Endothelial cell of umbilical vein (primary cell): Measurements from ENCODE around the gene REL. TPM values are rescaled to one million over a fixed set of nuclear protein-coding genes. Genes with fewer than 3 reads are reported as not detected.

ENCODE experiments used
- BruUV-seq: library from RNA; stranded (reverse); fragments of 400-500 nt; replicated peaks from 2 replicates; lab custom pipeline; 2021; lab: Mats Ljungman, UMichigan
- CTCF ChIA-PET: fragments of 300-600, 350-600 bp; sonication (Branson Sonifier 250); formaldehyde crosslinking; loops from one replicate; lab custom pipeline; 2021; ENCODE audit warnings: antibody characterized with exemption, inconsistent platforms; lab: Charles Lee
- POLR2A ChIA-PET: fragments of 300-600, 350-600 bp; sonication (Branson Sonifier 250); formaldehyde crosslinking; loops from one replicate; lab custom pipeline; 2021; ENCODE audit warnings: antibody characterized with exemption, inconsistent platforms; lab: Charles Lee
- DNase-seq: peaks from one replicate; pipeline ENCODE4 v3.0.0-alpha.2; 2011; ENCODE audit warnings: low read depth, low spot score
- FAIRE-seq: peaks from 2 replicates; lab custom pipeline; 2011; peaks lifted over from hg19 to GRCh38; lab: Jason Lieb, UNC
- H2AFZ ChIP-seq: 2 replicates; pipeline ENCODE4 v1.6.0; 2012; ENCODE audit warnings: low read depth, low read length, control low read depth, inconsistent platforms
- H3K27ac ChIP-seq: 2 replicates; pipeline ENCODE4 v1.5.1; 2011; ENCODE audit warnings: low read depth, mild to moderate bottlenecking, control low read depth, low read length, moderate library complexity; ENCODE audit not compliant: insufficient read depth
- H3K27me3 ChIP-seq, 2 experiments: 2 replicates each; pipeline versions ENCODE4 v1.6.0 to v1.6.1; 2011; ENCODE audit warnings: low read length in 2 of 2, mixed read lengths in 1 of 2; ENCODE audit not compliant: control insufficient read depth in 2 of 2, insufficient read depth in 2 of 2
- H3K36me3 ChIP-seq, 2 experiments: 2 replicates in 1 of 2; 3 replicates in 1 of 2; pipeline ENCODE4 v1.5.1; 2011; ENCODE audit warnings: low read length in 2 of 2, mild to moderate bottlenecking in 1 of 2, moderate library complexity in 1 of 2; ENCODE audit not compliant: control insufficient read depth in 2 of 2, insufficient read depth in 2 of 2; ENCODE audit errors: extremely low read depth in 1 of 2
- H3K4me1 ChIP-seq: 3 replicates; pipeline ENCODE4 v1.5.1; 2011; ENCODE audit warnings: mild to moderate bottlenecking, low read length; ENCODE audit not compliant: control insufficient read depth, insufficient read depth; ENCODE audit errors: extremely low read depth
- H3K4me2 ChIP-seq: 2 replicates; pipeline ENCODE4 v1.6.1; 2011; ENCODE audit warnings: low read length, control low read depth, mixed read lengths; ENCODE audit not compliant: insufficient read depth
- H3K4me3 ChIP-seq, 3 experiments: fragments of 200-600 bp in 1 of 3; sonication (generic), shearing (Covaris generic) in 1 of 3; replicated peaks in 1 of 3; 2 replicates each; pipeline ENCODE4 v1.5.1; 2011 to 2016; ENCODE audit warnings: control low read depth in 3 of 3, low read length in 3 of 3, mild to moderate bottlenecking in 2 of 3, inconsistent platforms in 1 of 3, low read depth in 1 of 3, moderate library complexity in 1 of 3; ENCODE audit not compliant: insufficient read depth in 1 of 3
- H3K79me2 ChIP-seq: 2 replicates; pipeline ENCODE4 v1.6.0; 2012; ENCODE audit warnings: low read length, inconsistent platforms; ENCODE audit not compliant: control insufficient read depth, insufficient read depth
- H3K9ac ChIP-seq: replicated peaks from 2 replicates; pipeline ENCODE3; 2011; ENCODE audit warnings: low read length, control low read depth; ENCODE audit not compliant: insufficient read depth; ENCODE audit errors: extremely low read depth
- H3K9me1 ChIP-seq: replicated peaks from 3 replicates; pipeline ENCODE4 v1.6.0; 2011; ENCODE audit warnings: mild to moderate bottlenecking, low read length; ENCODE audit not compliant: control insufficient read depth, insufficient read depth; ENCODE audit errors: extremely low read depth
- H3K9me3 ChIP-seq: replicated peaks from 2 replicates; pipeline ENCODE4 v1.5.1; 2012; ENCODE audit warnings: low read length, inconsistent platforms; ENCODE audit not compliant: control insufficient read depth, insufficient read depth
- H4K20me1 ChIP-seq: replicated peaks from 2 replicates; pipeline ENCODE3; 2011; ENCODE audit warnings: mild to moderate bottlenecking, low read length; ENCODE audit not compliant: control insufficient read depth, insufficient read depth; ENCODE audit errors: extremely low read depth
- CTCF ChIP-seq, 2 donors: IDR thresholded peaks; 1 replicate in 1 of 2; 2 replicates in 1 of 2; pipeline ENCODE4 v1.5.1; 2011; ENCODE audit warnings: low read length in 2 of 2, mild to moderate bottlenecking in 2 of 2, moderate library complexity in 2 of 2, control low read depth in 1 of 2, inconsistent platforms in 1 of 2, low read depth in 1 of 2; ENCODE audit not compliant: insufficient read depth in 1 of 2; ENCODE audit errors: extremely low read depth in 1 of 2
- EZH2 ChIP-seq: IDR thresholded peaks from 2 replicates; pipeline ENCODE4 v1.6.1; 2012; ENCODE audit warnings: borderline replicate concordance, low read depth, mild to moderate bottlenecking, moderate library complexity, low read length, inconsistent platforms; ENCODE audit not compliant: severe bottlenecking
- FOS ChIP-seq: IDR thresholded peaks from 2 replicates; pipeline ENCODE4 v1.6.1; 2011; ENCODE audit warnings: mild to moderate bottlenecking, low read length, moderate library complexity, borderline replicate concordance; ENCODE audit not compliant: insufficient read depth
- GATA2 ChIP-seq: IDR thresholded peaks from 2 replicates; pipeline ENCODE4 v1.7.0; 2011; ENCODE audit warnings: low read depth, mild to moderate bottlenecking, moderate library complexity, mixed read lengths, low read length; ENCODE audit not compliant: insufficient read length, insufficient read depth
- JUN ChIP-seq: IDR thresholded peaks from 2 replicates; pipeline ENCODE4 v1.6.1; 2011; ENCODE audit warnings: borderline replicate concordance, low read depth; ENCODE audit not compliant: insufficient read length, insufficient read depth
- MAX ChIP-seq: IDR thresholded peaks from 2 replicates; pipeline ENCODE4 v1.6.1; 2011; ENCODE audit not compliant: insufficient read depth, insufficient read length
- MYC ChIP-seq: IDR thresholded peaks from one replicate; pipeline ENCODE4 v1.6.1; 2011; ENCODE audit warnings: mild to moderate bottlenecking, low read depth, low read length
- POLR2A ChIP-seq: IDR thresholded peaks from 2 replicates; pipeline ENCODE4 v1.6.1; 2012; ENCODE audit warnings: low read depth, mild to moderate bottlenecking, control low read depth, low read length
- POLR2AphosphoS5 ChIP-seq: IDR thresholded peaks from 2 replicates; pipeline ENCODE4 v1.6.1; 2012; ENCODE audit warnings: low read depth, mild to moderate bottlenecking, control low read depth, low read length, moderate library complexity; ENCODE audit not compliant: insufficient read depth
- dilution Hi-C: fragments of 300-500 bp; cut with MboI; formaldehyde crosslinking; loops from one replicate; pipeline ENCODE4 v1.15.0; 2019; ENCODE audit warnings: low sequenced_read_pairs; ENCODE audit not compliant: extremely low pct_ligation_motif_present
- intact Hi-C: fragments of 100-400 bp; cut with micrococcal nuclease; formaldehyde crosslinking; loops from one replicate; pipeline ENCODE4 v1.10.0; 2022
- polyA plus RNA-seq, 4 experiments: library from polyadenylated mRNA; depleted of rRNA in 3 of 4; stranded (reverse) in 3 of 4; unstranded in 1 of 4; fragments of >200 nt; gene quantifications; 2 replicates each; pipeline versions ENCODE4 v1.2.1 to v1.2.3, GENCODE V29; 2011 to 2012; ENCODE audit warnings: missing spikeins in 1 of 4
- total RNA-seq: library from RNA; stranded (reverse); gene quantifications from 2 replicates; pipeline ENCODE4 v1.2.3, GENCODE V29; 2021

REL gene
- total and polyA plus RNA-seq, 2 donors (not counting 3 experiments of a cell fraction or from before 2014, with no cell fraction given) = 3.5 to 12.8 TPM

- H2AFZ ChIP-seq = no peak overlapping the region
- H3K4me3 ChIP-seq = no peak overlapping the region
- no peaks in the 10 kb centered on the region for H3K4me1 ChIP-seq
- H3K79me2 ChIP-seq = no peaks in the 10 kb centered on the region
- no peak overlapping the region for H3K9ac ChIP-seq
- no peaks in the 10 kb centered on the region for H3K9me1 ChIP-seq
- H4K20me1 ChIP-seq = no peaks in the 10 kb centered on the region
- FAIRE-seq (no peak), DNase-seq (no peak)
- POLR2A ChIA-PET = no interaction called here
- dilution Hi-C loops = no loop called here
- intact Hi-C loops = no loop called here
- no peak overlapping the region for H3K4me2 ChIP-seq
- H3K36me3 ChIP-seq = no peaks in the 10 kb centered on the region
- no peak overlapping the region for H3K27ac ChIP-seq
- H3K9me3 ChIP-seq = no peaks in the 10 kb centered on the region
- TF ChIP-seq EZH2 = no peak
- no peak for TF ChIP-seq MYC
- TF ChIP-seq FOS = no peak
- no peak for TF ChIP-seq POLR2AphosphoS5
- no peak for TF ChIP-seq POLR2A
- no peak for TF ChIP-seq JUN
- no peak for TF ChIP-seq CTCF (IDR thresholded peaks at IDR 0.05; ENCODE audit: extremely low read depth in 1 of 2, insufficient read depth in 1 of 2, low read depth in 1 of 2, low read length in 2 of 2)
- no peak for TF ChIP-seq MAX
- no peak for TF ChIP-seq GATA2
- peaks cover 22 to 38% of the 10 kb centered on the region in 2 experiments for H3K27me3 ChIP-seq
- CTCF ChIA-PET = no interaction called here
- BruUV-seq = no TSS peak
Observed at GRCh38 chr2:60836491-60836890, 44.9 kb upstream of the REL start.
